Fibroblast of skin of scalp (primary cell): Measurements from ENCODE around the gene ANTXR1.
A peak's percentile ranks its signal among the peaks of the same experiment; 100 is the strongest.

Source experiments
- DNase-seq: peaks from one replicate; pipeline ENCODE4 v3.0.0-alpha.2; 2013

ANTXR1 gene

DNA sequence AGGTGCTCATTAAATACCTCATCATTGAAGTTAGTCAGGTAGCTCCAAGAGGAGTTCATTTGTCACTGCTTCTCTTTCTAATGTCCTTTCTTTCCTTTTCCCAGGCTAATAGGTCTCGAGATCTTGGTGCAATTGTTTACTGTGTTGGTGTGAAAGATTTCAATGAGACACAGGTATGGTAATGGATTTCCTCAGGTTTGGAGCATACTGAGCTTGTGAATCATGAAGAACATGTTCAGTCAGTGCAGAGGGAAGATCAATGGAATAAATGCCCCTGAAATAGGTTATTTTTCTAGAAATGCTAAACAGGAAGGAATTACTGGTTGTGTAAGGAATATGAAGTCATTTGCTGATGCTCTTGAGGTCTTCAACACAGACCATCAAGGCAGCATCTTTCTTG is 62.5 kb downstream of the ANTXR1 start:
- no peak for DNase-seq

DNA sequence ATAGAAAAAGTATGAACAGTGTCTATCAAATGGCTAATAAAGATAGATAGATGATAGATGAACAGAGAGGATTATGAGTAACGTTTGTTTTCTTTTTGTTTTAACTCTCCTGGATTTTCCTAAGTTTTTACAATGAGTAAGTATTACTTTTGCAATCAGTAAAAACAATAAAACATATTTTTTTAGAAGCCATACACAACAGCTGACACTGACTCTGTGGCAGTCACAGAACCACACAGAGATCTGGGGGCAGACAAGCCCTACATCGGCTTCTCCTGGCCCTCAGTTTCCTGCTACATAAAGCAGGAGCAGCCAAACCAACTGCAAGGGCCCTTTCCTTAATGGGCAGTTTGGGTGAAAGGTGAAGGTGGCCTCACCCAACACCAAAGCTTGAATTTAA is 63.6 kb downstream of the ANTXR1 start:
- DNase-seq = no peak

DNA sequence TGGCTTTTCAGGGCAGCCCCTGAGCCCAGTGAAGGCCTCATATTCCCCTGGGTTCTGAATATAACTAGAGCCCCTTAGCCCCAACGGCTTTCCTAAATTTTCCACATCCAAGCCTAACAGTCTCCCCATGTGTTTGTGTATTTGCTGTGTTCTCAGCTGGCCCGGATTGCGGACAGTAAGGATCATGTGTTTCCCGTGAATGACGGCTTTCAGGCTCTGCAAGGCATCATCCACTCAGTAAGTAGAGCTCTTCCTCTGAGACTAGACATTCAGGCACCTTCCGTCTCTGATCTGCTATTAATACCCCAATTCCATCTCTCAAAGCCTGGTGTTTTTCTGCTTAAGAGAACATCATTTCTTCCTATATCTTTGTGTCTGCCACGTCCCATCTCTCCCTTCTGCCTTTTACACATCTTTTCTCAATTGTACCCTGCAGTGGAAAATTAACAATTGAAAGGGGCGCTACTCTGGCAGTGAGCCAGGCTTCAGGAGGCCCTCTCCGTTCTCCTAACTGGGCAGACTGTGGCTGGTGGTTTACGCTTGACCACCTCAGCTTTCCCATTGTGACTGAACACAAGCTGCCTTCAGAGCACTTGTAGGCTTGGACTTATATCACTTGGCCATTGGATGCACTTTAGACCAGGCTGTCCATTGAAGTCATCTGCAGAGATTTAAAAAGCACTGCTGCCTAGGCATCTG is 64.4 kb downstream of the ANTXR1 start:
- DNase-seq = no peak

DNA sequence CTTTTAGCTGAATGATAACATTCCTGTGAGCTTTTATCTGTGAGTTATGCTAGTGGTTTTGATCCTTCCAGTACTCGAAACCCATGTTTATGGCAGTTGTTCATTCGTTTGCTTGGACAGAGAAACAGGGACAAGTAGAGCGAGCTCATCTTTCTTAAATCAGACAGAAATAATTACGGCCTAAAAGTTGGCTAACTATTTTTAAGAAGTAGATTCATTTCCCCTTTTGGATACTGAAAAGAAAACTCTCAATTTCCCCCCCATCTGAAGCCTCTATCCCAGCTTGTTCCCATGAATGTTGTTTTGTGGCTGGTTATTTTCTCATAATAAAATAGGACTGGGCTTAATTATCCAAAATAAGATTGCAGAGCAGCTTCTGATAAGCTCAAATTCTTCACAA is 67.1 kb downstream of the ANTXR1 start:
- DNase-seq = no peak

DNA sequence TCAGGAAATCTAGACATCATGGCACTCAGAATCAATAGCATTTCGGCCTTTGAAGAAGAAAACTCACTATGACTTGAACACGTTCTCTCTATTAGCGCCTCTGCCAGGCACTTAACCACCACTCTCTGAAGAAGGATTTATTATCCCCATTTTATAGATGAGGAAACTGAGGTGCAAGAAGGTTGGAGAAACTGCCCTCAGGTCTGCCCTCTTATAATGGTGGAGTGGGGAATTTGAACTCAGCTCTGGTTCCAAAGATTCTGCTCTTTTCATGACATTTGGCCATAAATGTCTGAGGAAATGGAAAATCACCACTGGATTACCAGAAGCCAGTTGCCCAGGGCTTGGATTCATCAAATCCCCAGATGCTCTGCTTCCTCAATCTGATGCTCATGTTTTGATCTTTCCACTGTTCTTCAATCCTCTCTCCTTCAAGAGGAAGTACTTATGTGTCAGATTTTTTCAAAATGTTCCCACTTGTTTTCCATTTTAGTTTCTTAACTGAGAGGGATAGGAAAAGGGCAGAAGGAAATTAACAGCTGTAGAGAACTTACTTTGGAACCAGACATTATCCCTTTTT is 68.1 kb downstream of the ANTXR1 start:
- no peak for DNase-seq

DNA sequence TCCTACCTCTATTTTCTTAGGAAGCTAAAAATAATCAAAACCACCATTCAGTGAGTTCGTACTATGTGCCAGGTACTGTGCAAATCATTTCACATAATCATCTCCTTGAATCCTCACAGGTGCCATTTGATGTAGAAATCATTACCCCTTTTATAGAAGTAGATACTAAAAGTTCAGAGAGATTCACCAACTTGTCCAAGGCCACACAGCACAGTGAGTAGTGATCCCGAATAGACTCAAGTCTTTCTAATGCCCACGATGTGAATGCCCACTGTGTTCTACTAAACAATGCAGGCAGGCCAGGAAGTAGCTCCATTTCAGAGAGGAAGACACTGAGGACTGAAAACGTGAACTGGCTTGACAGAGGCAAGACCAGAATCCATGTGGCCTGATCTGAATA is 68.8 kb downstream of the ANTXR1 start:
- DNase-seq = no peak

DNA sequence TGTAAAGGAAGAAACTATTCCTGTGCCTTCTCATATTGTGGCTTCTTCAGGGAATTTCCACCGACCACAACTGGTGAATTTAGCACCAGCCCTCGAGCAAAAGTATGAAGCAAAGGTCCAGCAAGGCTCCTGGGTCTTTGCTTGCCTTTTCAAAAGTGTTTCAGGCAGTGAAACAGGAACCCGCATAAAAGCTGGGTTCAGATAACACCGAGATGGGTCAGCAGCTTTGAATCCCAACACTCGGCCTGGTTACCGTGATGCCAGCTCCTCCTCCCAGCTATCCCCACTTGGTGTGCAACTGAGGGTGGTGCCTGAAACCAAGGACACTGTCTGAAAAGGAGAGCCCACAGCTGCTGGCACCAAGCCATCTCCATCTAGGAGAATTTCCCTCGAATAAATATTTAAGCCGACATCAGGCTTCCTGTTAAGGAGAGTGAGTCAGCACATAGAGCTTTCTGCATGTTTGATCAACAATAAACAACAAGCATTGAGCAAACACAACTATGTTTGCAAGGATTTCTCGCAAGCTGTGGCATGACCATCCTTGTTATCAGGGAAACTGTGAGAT is 69.5 kb downstream of the ANTXR1 start:
- peak; percentile 79 for DNase-seq

DNA sequence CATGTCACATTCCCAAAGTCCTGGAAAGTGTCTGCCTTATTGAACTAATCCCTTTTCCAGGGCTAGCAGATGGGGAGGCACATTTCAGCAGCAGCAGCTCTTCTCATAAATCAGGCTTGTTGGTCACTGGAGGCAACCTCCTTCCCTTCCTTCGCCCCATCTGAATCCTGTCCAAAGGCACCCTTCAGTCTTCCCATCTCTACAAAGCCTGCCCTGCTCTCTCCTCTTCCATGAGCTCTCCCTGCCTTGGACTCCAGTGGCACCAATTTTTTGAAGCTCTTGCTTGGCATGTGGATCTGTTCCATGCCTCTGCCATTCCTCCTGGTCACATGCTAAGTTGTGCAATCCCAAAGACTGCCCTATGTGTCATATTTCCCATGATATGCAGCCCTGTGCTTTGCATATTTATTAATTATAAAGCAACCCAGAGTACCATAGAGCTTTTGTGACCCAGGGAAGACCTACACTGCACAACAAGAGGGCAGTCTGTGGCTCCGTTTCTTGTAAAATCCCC is 70.3 kb downstream of the ANTXR1 start:
- DNase-seq = peak; percentile 69

DNA sequence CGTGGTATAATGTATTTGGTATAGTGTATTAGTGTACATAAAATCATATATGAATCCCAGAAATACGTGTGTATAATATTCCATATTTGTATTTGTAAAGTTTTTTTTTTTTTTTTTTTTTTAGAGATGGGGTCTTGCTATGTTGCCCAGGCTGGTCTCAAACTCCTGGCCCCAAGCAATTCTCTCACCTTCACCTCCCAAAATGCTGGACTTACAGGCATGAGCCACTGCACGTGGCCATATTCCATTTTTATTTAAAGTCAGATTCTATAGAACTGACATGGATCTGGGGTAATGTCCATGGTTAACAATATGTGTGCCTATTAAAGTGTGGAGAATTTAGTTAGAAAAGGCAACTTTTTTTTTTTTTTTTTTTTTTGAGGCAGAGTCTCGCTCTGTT is 71.5 kb downstream of the ANTXR1 start:
- no peak for DNase-seq

DNA sequence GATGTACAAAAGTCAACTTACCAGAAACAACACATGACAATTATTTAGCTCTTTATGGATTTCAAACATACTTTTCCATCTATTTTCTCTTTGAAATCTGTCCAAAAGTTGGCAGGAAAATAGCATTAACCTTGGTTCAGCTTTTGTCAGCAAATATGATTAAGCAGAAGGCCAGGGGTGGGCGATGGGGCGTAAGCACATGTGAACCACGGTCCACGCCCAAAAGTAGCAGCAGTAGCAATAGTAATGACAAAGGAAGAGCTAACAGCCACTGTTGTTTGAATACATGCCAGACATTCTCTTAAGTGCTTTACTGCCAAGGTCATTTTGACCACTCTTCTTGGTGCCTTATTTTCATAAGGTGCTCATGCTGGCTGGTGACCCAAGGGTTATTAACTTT is 73.5 kb downstream of the ANTXR1 start:
- no peak for DNase-seq

DNA sequence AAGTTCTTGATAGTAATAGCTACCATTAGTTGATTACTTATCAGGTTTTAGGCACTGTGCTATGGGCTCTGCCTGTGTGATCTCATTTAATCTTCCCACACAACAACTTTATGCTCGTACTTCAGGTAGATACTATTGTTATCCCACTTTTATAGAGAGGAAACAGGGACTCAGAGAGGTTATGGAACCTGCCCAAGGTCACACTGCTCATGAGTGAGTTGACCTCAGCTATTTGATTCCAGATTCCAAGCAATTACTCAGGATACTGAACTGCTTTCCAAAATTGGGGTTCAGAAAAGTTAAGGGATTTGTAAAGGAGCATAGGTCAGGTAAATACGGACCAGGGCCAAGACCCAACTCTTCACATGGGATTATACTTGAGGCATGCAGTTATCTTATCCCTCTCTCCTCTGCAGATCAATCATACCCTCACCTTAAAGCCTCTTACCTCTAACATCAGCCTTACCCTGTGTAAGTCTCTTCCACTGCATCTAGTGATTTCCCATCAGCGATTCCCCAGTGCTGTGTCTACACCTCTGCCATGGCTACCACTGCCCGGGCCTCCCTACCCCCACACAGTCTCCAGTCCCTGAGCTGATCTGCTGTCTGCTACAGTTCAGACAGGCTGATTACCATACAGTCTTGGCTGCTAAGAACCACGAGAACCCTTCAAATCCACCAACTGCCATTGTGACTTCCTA is 74.4 kb downstream of the ANTXR1 start:
- DNase-seq = no peak

DNA sequence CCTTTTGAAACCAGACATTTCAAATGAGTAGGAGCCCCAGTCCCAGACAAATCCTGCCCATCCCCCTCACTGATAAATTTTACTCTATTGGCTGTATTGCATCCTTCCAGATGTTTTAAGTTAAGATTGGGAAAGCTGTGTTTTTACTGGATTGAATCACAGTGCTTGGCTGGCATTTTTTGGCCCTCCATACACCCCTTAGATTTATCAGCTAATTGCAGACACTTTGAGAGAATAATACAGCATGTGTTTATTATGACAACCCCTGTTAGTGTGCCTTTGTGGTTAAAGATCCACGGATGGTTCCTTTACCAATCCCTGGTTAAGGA is 74.9 kb downstream of the ANTXR1 start:
- peak; percentile 66 for DNase-seq

DNA sequence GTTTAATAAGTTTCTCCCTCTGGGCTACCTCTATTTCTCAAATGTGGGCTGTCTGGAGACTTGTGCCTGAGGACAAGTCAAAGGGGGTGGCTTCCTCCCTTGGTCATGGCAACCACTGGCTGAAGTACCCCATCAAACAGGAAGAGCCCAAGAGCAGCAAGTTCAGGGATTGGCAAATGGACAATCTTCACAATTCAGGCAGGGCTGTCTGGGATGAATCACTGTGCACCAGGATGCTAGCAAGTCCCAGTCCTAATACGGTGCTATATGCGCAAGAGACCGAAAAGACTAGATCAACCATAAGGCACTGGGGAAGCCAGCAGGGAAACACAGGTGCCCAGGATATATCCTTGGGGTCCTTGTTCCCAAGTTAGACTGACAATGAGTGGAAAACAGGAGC is 75.5 kb downstream of the ANTXR1 start:
- DNase-seq = peak; percentile 46

DNA sequence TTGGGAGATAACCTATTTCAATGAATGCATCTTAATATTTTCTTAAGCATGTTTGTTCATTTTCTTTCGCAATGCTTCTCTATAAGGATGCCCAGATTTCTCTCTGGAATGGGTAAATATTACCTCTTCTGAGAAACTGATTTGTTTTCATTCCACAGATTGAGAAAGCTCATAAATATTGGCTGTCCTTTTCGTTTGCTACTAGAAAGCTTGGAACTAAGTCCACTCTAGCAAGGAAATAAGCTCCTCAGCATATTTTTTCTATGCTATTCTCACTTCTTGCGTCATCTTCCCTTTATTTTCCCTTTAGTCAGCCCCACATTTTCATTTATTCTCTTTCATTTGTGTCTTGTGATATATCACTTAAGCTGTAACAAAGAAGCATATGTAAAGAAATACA is 76.3 kb downstream of the ANTXR1 start:
- peak; percentile 38 for DNase-seq

DNA sequence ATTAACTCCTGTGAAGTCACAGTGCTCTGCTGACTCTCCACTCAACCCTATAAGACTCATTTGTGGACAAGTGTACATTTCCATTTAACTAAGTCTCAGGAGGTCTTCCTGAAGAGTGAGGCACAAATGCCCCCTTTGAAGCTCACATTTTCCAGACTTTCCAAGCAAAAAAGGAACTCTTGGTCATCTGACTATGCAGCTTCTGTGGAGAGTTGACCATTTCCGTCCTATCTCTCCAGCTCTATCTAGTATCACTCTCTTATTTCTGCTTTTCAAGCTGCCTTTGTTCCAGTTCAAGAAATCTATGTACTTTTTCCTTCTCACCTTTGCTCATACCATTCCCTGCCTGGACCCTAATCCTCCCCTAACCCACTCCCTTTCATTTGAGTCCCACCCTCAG is 77.0 kb downstream of the ANTXR1 start:
- no peak for DNase-seq

DNA sequence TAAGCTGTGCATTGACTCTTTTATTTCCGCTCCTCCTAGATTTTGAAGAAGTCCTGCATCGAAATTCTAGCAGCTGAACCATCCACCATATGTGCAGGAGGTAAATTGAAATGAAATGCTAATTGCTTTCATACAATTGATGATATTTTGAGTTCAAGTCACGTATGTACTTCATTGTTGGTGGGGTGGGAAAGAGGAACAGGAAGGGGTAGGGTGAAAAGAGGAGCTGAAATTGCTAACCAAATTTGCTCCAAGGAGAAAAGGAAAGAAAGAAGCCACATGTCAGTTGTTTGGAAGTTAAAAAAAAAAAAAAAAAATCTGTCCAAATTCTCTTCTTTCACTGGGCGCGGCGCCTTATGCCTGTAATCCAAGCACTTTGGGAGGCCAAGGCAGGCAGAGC is 77.8 kb downstream of the ANTXR1 start:
- DNase-seq = no peak

DNA sequence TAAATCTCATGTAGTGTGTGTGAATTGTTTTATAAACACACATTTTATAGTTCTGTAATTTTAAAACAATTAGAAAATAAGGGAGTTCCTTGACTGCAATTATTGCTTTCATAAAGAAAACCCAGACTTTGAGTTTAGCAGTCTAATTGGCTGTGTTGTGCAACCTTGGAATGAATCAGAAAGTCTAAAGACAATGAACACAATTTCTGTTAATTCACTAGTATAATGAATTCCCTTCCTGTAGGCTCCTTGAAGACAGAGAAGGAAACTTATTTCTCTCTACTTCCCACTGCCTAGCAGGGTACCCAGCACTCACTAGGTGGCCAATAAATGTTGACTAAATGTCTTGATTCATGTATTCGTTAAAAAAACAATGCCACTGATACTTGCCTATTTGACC is 79.9 kb downstream of the ANTXR1 start:
- no peak for DNase-seq

DNA sequence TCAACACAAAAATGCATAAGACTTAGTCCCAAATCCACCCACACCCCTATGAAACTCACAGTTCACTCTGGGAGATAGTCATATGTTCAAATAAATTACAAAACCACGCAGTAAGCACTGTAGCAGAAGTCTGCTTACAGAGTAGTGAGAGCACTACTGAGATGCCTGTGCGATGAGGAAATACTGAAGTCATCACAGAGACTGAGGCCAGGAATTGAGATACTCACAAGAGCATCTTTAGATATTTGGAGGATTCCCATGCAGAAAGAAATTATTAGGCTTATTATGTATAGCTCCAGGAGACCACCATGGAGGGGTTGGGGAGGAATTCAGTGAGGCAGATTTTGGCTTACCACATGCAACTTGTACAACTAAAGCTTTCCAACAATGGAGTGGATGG is 82.3 kb downstream of the ANTXR1 start:
- peak; percentile 75 for DNase-seq

DNA sequence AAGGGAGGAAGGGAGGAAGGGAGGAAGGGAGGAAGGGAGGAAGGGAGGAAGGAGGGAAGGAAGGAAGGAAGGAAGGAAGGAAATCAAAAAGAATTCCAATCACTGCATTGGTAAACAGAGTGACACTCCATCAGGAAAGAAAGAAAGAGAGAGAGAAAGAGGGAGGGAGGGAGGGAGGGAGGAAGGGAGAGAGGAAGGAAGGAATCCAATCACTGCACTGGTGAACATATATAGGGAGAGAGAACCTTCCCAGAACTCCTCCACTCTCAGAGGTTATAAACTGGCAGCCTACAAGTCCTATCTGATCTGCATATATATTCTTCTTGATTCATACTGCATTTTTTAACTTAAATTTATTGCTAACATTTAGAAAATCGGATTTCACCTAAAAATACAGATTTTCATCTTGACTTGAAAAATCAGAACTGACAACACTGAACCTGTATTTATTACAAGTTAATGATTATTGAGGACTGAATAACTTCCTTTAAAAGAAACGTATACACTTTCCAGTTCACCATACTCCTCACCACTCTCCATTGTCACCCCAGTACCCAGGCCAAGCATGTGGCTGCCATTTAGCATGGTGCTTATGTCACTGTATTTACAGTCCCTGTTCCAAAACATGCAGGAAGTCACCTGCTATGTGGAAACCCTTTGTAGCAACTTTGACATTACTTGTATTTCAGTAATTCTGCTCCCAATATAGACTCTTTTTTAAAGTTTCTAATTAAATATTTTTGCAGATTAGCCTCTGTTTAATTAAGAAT is 83.5 kb downstream of the ANTXR1 start:
- DNase-seq = no peak

DNA sequence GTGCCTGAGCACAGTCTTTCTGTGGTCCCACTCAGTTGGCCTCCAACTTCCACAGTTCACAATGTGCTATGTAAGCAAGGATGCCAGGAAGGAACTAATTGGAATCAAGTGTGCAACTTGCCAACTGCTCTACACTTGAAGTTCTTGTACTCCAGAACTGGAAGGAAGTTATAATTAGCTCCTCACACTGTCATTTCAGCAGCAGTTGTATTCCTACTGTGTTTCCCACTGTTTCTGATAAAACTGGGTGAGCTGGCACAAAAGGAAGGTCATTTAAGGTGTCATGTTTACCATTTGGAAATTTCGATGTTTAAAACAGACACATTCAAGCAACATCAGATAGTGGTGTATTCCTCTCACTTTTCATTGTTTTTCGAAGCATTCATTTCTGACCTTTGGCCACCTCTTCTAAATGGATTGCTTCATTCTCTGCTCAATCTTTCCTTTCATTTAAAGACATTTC is 84.2 kb downstream of the ANTXR1 start:
- no peak for DNase-seq

DNA sequence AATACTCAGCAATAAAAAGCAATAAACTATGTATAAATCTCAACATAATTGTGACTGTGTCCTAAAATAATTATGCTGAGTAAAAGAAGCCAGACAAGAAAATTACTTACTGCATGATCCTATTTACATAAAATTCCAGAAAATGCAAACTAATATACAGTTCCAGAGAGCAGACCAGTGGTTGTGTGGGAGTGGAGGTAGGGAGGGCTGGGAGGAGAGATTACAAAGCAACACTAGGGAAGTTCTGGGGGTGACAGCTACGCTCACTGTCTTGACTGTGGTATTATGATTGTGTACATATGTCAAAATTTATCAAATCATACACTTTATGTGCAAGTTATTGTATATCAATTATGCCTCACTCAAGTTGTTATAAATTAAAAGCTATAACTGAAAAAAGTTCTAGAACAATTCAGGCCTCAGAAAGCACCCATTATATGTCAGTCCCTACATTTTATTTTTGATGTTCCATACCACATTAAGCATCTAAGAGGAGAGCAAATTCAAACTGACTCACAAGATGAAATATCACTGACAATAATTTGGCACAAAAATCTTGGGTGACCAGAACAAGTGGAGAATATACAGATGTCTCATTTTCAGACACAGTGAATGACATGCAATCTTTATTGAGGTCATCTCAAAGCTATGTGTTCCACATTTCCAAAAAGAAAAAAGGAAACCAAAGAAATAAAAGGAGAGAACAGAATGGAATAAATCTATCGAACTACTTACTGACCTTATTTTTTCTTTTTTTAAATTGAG is 85.1 kb downstream of the ANTXR1 start:
- DNase-seq = peak; percentile 36

DNA sequence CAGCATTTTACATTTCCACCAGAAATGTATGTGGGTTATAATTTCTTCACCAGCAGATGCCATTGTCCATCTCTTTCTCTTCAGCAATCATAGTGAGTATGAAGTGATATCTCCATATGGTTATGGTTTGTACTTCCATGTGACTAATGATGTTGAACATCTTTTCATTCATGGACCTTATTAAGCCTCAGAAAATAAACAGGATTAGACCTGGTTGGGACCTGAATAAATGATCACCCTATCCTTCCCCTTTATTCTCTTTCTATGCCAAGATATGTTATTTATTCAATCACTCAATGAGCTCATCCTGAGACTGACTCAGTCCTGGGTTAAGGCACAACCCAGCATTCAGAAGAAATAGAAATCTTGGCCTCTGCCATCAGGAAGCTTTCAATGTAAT is 86.6 kb downstream of the ANTXR1 start:
- peak; percentile 45 for DNase-seq
